NCI-H748 treated with DMSO at 0.1 percent for 48 hours (cell line): ENCODE data around the gene PODN.

ENCODE experiments used
- DNase-seq: peaks from one replicate; lab custom pipeline; 2025; lab: John Stamatoyannopoulos, UW

The PODN gene

GRCh38 chr1:53132176-53132575 is 70.2 kb downstream of the PODN start:
- DNase-seq, result no peak

DNA sequence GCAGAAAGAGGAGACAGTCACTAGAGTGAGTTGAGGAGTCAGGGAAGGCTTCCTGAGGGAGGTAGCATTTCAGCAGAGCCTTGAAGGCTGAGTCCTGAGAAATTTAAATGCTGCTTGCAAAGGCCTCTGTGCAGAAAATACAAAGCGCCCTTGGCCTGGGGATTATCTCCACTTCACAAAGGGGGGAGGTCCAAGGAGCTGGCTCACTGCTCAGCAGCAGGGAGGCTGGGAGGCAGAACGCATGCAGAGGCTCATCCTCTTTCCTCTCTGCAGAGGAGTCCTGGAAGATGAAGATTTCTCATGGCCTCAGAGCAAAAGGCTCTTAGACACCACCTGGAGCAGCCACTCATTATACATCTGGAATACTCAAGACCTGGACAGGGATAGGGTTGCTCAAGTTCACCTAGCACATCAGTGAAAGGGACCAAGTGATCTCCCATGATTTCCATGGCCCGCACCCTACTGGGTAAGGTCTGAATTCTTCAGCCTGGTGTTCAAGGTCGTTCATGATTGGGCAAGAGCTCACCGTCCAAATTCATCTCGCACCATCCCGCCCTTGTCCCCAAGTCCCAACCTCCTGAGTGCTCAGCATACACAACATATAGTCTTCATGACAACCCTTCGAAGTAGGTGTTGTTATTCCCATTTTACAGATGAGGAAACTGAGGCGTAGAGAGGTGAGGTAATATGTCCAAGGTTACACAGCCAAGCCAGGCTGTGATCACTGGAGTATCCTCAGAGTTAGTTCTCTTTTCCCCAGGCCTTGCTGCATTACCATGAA is 71.4 kb downstream of the PODN start:
- no peak for DNase-seq

- DNase-seq, result no peak
Measured at GRCh38 chr1:53134042-53134485, 72.1 kb downstream of the PODN start.
